PC-9 (cell line): ENCODE data around the gene DLGAP4.

Experiments
- EZH2 ChIP-seq: fragments of 200-600 bp; sonication (generic); IDR thresholded peaks from 2 replicates; pipeline ENCODE4 v1.8.0; 2017; ENCODE audit warnings: antibody characterized with exemption, low read depth
- TF ChIP-seq, protein P1 (sequence below): fragments of 200-600 bp; sonication (generic); conservative IDR thresholded peaks from 2 replicates; pipeline ENCODE4 v1.6.1; 2017; ENCODE audit warnings: mixed run types, antibody characterized with exemption, mild to moderate bottlenecking, moderate library complexity

DNA sequence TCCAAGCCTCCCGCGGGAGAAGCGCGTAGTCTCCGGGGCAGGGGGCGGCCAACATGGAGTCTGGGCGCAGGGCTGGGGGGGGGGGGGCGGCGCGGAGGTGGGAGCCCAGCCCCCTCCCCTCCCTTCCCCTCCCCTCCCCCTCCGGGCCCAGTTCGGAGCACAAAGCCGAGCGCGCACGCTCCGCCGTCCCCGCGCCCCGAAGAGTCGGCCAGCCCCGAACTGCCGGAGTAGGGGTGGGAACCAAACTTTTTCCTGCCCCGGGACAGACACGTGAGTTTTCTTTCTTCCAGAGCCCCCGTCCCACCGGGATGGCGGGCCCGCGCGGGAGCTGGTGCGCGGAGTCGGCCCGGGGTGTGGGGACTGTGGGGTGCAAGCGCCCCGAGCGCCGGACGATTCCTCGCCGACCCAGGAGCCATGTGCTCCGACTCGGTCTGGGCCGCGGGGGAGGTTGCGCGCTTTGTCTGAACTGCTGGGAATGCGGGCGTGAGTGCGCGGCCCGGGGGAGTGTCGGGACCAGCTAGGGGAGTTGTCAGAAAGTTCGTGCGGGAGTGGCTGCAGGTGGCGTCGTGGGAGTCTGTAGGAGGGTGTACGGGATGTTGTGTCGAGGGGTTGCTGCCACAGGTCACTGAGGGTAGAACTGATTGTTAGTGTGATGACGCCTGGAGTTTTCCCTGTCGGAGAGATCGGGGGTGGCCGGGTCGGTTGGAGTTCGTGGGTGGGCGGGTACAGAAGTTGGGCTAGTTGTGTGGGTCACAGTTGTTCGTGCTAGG, 268.4 kb downstream of the DLGAP4 start:
- TF ChIP-seq, protein P1, sequence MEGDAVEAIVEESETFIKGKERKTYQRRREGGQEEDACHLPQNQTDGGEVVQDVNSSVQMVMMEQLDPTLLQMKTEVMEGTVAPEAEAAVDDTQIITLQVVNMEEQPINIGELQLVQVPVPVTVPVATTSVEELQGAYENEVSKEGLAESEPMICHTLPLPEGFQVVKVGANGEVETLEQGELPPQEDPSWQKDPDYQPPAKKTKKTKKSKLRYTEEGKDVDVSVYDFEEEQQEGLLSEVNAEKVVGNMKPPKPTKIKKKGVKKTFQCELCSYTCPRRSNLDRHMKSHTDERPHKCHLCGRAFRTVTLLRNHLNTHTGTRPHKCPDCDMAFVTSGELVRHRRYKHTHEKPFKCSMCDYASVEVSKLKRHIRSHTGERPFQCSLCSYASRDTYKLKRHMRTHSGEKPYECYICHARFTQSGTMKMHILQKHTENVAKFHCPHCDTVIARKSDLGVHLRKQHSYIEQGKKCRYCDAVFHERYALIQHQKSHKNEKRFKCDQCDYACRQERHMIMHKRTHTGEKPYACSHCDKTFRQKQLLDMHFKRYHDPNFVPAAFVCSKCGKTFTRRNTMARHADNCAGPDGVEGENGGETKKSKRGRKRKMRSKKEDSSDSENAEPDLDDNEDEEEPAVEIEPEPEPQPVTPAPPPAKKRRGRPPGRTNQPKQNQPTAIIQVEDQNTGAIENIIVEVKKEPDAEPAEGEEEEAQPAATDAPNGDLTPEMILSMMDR, result no peak
- no peak for TF ChIP-seq EZH2
